GM20000 (cell line): ENCODE measurements around the gene SMLR1.

ENCODE experiments used
- DNase-seq: peaks from one replicate; pipeline ENCODE4 v3.0.0; 2012; ENCODE audit warnings: low spot score
- TF ChIP-seq, protein P1 (sequence below): IDR thresholded peaks from 2 replicates; pipeline ENCODE4 v1.5.1; 2012; ENCODE audit warnings: mild to moderate bottlenecking, control low read depth; ENCODE audit errors: extremely low read depth, missing control alignments

SMLR1 gene

DNA sequence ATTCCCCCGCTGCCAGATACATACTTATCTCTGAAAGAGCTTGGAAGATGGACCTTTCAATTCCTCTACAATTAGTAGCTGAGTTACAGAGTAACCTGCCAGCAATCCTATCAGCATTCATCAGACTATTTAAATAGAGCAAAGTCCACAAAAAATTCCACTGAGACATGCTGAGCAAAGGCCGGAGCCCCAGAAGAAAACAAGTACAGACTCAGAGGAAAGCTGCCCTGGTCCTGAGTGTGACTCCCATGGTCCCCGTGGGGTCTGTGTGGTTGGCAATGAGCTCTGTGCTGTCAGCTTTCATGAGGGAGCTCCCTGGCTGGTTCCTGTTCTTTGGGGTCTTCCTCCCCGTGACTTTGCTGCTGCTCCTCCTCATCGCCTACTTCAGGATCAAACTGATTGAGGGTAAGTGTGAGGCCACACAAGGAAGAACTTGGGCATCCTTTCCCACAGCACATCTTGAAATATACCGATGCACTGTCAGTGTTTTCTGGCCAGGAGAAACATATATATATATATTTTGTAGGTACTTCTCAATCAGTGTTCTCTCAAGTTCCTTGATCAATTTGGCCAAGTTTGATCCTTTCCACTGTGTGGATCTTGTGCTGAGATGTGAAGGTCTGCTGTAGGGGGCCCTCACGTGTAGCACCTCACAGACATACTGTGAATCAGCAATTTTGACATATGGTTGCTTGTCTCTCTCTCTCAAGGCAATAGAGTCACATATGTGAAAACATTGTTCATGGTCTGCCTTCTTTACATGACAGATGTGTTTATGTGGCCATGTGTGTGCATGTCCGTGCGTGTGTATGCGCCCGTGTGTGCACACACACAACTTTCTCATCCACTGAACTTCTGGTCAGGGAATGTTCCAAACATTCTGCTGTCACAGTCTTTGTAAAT is at the start of gene SMLR1:
Gene SMLR1 (plus strand): TSS at position 160 of the 903 bp plus-strand sequence. CDS start 8 bp downstream, at position 168.
- DNase-seq = no peak
- TF ChIP-seq, protein P1, sequence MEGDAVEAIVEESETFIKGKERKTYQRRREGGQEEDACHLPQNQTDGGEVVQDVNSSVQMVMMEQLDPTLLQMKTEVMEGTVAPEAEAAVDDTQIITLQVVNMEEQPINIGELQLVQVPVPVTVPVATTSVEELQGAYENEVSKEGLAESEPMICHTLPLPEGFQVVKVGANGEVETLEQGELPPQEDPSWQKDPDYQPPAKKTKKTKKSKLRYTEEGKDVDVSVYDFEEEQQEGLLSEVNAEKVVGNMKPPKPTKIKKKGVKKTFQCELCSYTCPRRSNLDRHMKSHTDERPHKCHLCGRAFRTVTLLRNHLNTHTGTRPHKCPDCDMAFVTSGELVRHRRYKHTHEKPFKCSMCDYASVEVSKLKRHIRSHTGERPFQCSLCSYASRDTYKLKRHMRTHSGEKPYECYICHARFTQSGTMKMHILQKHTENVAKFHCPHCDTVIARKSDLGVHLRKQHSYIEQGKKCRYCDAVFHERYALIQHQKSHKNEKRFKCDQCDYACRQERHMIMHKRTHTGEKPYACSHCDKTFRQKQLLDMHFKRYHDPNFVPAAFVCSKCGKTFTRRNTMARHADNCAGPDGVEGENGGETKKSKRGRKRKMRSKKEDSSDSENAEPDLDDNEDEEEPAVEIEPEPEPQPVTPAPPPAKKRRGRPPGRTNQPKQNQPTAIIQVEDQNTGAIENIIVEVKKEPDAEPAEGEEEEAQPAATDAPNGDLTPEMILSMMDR = no peak

DNA sequence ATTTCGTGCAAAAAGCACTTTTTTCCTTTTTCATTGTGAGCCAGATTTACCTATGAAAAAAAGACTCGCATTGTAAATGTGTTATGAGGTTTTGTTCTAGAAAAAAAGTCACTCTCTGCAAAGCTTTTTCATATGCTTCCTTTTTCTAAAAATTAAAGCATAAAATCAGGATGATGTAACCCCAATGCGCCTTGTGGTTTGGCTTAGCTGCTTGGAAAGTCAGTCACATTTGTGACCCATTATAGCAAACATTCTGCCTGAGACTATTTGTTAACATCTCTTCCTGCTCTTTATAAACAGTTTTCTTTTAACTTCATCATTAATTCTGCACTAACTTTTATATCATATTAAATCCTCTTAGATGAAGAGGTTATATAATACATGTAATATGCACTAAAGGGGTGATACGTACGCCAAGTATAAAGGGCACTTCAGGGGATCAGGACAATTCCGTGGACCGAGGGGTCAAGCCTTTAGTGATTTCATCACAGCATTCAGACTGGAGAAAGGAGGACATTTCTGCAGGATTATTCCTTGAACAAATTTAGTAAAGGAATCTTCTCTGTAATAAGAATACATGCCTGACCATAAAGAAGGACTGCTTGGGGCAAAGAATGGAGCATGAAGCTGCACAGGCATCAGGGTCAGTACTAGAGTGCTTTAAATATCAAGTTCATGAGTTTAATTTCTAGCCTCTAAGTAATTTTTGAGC is 48.1 kb upstream of the SMLR1 start:
- DNase-seq = no peak
- TF ChIP-seq, protein P1 = no peak

DNA sequence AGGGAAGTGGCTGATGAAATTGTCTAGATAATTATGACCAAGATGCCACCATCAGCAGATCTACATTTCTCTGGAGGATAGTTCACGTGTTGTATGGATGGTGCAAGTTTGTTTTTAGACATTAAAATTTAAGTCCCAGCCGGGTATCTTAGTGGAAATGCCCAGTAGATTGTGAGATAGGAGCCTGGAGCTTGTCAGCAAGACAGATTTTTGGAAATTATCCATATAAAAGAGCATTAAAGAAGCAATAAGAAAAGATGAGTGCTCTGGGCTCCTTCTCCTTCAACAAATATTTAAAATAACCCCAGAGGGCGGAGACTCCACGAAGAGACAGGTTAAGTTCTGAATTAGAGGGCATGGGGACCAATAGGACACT is 47.6 kb upstream of the SMLR1 start:
- no peak for DNase-seq
- TF ChIP-seq, protein P1 = no peak

DNA sequence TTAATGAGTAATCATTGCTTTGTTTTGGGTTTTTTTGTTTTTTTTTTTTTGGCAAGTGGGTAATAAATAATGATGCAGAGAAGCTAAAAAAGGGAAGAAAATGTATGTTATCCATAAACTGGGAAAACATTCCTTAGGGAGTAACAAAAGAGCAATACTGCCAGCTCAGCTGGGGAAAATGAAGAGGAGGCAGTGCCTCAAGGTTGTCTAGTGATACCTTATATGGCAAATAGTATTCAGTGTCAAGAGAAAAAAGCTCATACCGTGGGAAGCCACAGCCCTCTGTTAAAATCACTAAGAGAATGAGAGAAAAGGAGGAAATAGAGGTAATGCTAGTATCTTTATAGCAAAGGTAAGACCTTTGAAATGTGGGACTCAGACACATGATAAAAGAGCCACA is 47.1 kb upstream of the SMLR1 start:
- TF ChIP-seq, protein P1 = no peak
- DNase-seq = no peak

DNA sequence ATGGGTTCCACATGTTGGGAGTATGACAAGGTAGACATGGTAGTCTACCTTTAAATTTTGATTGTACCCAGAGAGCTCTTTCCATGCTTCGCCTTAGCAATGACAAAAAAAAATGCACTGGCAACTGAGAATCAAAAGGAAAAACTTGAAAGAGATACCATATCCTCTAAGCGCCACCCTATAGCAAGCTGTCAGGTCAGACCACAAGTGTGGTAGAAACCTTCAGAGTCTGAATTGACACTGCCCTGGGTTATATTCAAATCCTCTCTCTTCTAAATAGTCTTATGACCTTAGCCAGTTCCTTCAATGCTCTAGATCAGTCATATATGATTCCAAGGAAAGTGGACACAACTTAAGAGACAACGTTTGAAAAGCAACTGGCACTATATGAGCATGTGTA is 45.6 kb upstream of the SMLR1 start:
- DNase-seq = no peak
- TF ChIP-seq, protein P1 = no peak

DNA sequence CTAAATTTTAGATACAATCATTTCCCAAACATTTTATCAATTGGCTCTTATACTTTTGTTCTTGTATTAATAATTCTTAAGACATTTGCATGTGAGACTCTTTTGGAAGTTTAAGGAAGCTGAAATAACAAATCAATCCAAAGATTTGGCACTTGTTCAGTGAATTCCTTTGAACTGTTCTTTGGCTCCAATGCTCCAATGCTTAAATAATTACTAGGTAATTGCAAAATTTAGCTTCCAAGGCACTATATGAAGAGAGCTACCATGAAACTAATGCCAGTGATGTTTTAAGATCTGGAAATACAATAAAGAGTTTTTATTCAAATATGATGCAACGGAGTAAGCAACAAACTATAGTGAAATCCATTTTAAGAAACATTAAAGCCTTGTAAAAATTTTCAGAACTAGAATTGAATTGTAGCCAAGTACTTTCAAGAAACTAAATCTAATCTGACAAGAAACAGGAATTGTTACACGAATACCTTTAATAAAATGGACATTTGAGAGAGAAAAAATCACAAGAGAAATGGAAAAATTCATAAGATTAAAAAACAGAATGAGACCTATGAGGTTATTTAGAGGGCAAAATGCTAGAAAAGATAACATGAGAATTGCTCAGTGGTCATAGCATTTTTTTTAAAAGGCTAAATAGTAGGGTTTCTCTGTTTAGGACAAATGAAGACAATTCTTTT is 43.6 kb upstream of the SMLR1 start:
- no peak for DNase-seq
- TF ChIP-seq, protein P1 = no peak
